Measurements from ENCODE around the gene COL13A1.

The COL13A1 gene

DNA sequence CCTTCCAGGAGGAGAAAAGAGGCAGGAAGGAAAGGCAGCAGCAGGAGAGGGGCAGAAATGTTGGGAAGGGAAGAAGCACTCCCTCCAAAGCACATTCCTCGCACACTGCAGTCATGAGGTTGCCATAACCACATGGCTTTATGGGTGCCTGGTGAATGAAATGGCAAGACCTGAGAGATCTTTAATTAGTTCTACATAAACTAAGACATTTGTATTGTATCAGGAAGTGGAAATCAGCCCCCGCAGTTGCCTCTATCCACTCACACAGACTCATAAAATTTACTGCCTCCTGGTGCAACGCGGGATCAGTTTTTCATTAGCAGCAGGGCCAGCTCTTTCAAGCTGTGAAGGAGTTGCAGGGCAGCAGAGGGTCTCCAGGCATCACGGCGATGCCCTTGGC, 106.4 kb downstream of the COL13A1 start:
- no peak for DNase-seq (ENCODE audit: low read depth)

- no peak for DNase-seq (ENCODE audit: low read depth)
Measured at GRCh38 chr10:69910561-69910960, 108.9 kb downstream of the COL13A1 start.

- no peak for DNase-seq (ENCODE audit: low read depth)
Measured at GRCh38 chr10:69911613-69912528, 110.2 kb downstream of the COL13A1 start.

GRCh38 chr10:69912589-69912988, 110.9 kb downstream of the COL13A1 start:
- no peak for DNase-seq (ENCODE audit: low read depth)

DNA sequence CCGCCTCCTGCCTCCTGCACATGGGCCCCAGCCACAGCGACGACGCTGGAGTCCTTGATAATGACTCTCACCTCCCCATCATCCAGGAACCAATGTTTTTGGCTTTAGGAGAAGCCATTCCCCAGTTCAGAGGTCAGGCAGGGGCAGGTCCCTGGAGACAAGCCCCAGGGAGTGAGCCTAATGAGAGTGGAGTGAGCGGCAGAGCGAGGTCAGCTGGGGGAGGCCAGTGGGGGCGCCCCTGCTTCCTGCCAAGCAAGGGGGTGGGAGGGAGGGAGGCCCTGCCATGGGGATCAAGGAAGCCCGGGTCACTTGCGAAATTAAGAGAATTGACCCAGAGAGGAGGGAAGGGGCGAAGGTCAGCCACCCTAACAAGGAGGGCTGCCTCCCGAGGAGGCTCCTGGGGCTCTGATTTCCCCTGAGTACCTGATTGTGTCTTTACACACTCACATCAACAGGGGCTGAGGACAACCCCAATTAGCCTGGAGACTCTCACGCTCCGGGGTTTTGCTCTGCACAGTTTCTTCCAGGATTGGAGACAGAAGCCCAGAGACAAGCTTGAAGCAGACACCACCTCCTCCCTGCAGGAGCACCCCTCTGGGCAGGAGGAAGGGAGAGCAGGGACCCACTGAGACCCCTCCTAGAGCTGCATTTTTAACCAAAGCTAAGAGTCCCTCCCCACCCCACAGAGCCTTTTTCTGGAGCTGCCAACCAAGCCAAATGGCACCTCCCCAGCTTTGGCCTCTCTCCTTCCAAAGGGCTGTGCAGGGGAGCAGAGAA, 112.1 kb downstream of the COL13A1 start:
- no peak for DNase-seq (ENCODE audit: low read depth)

DNA sequence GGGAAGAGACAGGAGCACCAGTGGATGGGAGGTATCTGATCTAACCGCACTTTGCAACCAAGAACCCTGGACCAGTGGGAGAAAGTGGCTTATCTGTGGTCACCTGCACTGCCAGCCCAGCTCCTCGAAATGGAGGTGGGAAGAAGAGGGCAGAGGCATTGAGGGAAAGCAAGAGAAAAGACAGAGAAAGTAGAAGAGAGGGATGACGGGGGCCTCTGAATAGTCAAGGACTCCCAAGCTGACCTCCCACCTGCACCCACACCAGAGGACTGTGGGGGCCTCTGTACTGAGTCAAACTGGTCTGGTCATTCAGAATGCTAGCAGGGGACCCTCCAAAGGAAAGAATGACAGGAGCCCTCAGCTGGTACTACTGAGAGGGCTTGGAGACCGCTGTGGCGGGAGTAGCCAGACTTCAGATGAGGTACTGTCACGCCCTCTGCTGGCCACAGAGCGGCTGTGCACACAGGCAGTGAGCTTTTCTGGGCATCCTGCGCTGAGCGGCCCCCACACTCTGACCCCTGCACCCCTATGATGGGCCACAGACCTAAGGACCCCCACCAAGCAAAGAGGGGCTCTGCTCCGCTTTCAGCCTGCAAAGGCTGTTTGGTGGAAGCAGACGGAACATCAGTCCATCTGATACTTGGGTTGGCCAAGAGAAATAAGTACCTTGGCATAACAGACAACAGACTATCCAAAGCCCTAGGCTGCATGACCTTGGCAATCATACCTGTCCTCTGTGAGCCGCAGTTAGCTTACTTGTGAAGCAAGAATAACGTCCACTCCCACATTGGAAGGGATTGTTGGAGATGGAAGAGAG, 112.9 kb downstream of the COL13A1 start:
- DNase-seq (ENCODE audit: low read depth), result peak; percentile 17

- DNase-seq (ENCODE audit: low read depth), result no peak
Measured at GRCh38 chr10:69915215-69915560, 113.5 kb downstream of the COL13A1 start.

GRCh38 chr10:69916118-69916517, 114.4 kb downstream of the COL13A1 start:
- DNase-seq (ENCODE audit: low read depth), result no peak

DNA sequence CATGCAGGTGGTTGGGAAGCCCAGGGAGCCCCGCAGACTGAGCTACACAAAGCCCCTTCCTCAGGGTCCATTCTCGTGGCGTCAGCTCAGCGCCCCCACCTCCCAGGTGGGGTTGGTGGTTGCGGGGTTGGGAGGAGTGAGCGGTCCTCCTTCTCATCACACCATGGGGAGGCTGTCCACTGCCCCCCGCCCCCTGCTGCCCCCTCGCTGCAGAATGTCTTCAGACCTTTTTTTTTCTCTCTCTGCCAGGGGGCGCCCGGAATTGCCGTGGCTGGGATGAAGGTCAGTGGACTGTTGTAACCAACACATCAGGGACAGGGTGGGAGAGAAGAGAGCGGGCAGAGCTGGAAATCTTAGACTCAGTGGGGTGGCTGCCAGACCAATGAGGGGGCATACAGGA, 116.3 kb downstream of the COL13A1 start:
- DNase-seq (ENCODE audit: low read depth), result no peak

- DNase-seq (ENCODE audit: low read depth), result no peak
Measured at GRCh38 chr10:69919250-69919649, 117.5 kb downstream of the COL13A1 start.

DNA sequence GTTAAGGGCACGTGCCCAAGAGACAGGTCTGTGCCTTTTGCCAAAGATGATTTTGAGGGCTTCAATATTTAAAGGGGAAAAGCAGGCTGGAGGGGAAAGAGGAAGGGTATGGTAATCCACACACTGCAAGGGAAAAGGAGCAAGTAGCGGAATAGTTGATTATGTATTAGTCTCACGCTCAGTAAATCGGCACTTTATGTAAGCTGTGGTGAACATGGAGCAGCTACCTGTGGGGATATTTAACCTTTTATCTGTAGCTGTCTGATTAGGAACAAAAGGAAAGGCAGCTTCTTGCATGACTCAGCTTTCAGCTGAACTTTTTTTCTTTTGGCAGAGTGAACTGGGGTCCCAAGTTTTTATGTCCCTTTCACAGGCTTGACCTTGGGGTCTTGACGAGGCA, 123.4 kb downstream of the COL13A1 start:
- DNase-seq (ENCODE audit: low read depth), result no peak

- no peak for DNase-seq (ENCODE audit: low read depth)
Measured at GRCh38 chr10:69928339-69928738, 126.6 kb downstream of the COL13A1 start.

DNA sequence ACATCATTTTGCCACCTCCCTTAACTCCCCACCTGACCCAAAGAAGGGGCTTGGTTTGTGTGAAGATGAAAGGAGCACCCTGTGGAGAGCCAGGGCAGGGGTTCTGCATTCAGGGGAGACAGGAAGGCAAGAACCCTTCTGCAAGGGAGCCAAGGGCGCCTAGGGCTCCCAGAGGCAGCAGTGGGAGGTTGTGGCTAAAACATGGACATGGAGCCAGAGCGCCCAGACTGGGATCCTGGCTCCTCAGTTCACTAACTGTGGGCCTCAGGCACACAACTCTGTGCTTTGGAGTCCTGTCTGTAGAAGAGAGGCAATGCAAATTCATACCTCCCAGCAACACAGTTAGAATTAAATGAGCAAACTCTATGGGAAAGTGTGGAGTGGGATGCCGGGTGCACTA, 127.9 kb downstream of the COL13A1 start:
- DNase-seq (ENCODE audit: low read depth), result no peak

GRCh38 chr10:69934768-69935167, 133.1 kb downstream of the COL13A1 start:
- no peak for DNase-seq (ENCODE audit: low read depth)

DNA sequence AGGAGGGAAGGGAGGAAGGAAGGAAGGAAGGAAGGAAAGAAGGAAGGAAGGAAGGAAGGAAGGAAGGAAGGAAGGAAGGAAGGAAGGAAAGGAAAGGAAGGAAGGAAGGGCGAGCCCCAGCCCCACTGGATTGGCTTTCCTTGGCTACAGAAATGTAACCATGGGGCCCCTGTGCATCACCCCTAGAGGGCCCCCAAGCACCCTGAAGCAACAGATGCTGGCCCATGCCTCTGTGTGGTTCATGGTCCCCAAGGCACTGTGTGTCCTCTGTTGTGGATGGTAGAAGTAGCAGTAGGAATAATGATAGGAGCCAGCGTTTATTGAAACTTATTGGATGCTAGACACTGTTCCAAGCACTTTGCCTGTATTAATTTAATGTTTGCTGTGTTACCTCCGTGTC, 134.4 kb downstream of the COL13A1 start:
- no peak for DNase-seq (ENCODE audit: low read depth)

GRCh38 chr10:69938541-69938991, 136.9 kb downstream of the COL13A1 start:
- DNase-seq (ENCODE audit: low read depth), result no peak

DNA sequence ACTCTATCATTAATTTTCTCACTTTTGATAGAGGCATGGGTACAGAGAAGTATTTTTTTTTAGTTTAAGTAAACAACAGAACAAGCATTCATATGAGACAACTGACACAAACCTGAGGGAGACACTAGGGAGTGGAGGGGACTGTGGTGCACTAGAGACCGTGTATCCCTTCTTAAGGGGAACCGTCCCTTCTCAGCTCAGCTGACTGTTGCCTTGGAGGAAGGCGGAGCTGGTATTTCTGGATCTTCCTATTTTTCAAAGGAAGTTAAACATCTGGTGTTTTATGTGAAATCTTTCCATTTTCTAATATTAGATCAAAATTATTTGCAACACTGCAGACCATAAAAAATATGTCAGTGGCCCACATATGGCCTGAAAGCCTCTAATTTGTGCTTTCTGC, 137.4 kb downstream of the COL13A1 start:
- no peak for DNase-seq (ENCODE audit: low read depth)

DNA sequence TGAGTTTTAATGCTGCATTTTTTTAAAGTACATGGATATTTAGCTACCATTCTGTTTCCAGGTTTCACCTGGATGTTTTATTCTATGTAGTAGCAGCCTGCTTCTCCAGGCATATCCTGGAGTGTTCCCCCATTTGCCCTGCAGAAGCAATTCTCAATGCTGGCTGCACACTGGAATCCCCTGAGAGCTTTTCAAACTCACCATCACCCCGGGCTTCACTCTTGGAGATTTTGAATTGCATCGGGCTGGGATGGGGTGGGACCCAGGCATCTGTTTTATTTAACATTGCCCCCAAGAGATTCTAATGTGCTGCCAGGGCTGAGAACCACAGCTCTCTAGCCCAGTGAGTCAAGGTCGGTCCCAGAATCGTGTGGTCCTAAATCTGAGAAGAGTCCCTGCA, 137.8 kb downstream of the COL13A1 start:
- no peak for DNase-seq (ENCODE audit: low read depth)

DNA sequence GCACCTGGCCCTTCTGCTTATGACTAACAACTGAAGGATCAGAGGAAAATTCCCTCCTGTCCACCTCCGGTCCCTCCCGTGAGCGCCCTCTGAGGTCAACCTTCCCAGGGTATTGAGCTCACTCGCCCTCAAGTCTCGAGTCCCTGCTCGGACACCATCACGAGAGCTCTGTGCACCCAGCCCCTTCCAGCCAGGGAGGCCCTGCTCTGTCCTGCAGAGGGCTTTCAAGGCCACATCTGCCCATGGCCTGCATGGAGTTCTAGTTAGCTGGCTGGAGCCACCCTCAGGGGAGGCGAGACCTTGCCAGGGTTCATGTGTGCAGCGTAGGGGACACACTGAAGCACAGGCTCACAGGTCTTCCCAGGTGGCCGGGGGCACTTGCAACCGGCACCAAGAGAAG, 140.0 kb downstream of the COL13A1 start:
- no peak for DNase-seq (ENCODE audit: low read depth)

DNA sequence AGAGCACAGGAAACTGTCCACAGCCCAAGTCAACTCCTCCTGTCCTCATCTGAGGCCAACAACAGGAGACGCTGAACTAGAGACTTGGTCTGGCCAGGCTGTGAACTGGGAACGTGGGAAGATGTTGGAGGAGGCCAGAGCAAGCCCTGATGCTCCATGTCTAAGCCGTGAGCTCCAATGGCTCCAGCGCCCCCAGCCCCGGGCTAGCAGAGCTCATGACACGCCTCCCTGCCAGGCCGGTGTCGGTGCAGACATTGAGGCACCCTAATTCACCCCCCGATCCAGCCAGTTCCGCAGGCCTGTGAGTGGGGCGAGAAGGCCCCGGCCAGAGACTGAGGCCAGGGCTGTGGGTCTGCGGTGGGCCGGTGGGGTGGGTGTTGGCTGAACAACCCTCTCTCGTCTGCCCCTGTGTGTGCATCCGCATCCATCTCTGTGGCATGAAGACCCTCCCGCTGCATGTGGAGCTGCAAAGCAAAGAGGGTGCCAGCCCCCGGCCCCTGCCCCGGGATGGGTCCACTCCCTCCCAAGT, 141.7 kb downstream of the COL13A1 start:
- DNase-seq (ENCODE audit: low read depth), result no peak

- no peak for DNase-seq (ENCODE audit: low read depth)
Measured at GRCh38 chr10:69944761-69945160, 143.1 kb downstream of the COL13A1 start.

DNA sequence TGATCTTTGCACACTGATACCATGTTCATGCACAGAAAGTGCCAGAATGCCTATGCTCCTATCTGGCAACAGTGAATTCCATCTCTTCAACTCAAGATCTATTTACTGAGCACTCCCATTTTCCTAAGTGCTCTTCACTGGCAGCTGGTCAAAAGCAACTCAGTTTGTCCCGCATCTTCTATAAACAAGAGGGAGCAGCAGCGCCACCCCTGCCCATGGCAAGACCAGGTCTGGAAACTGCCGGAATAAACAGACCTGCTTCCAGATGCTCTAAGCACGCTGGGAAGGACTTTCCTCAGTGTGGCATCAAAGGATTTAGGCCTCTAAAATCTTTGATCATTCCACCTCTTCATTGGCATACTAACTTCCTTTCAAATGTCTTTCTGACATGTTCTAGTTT, 146.6 kb downstream of the COL13A1 start:
- DNase-seq (ENCODE audit: low read depth), result no peak
